HG02884 (cell line): ENCODE data around the gene PIGS.
A peak's percentile ranks its signal among the peaks of the same experiment; 100 is the strongest.
"Not testable (repeated sequence)": the region's sequence is repeated elsewhere in the genome, so short reads cannot be mapped to it uniquely, and the experiment has no call there.

Experiments used
- ATAC-seq: cut with Tn5 transposase; IDR thresholded peaks from one replicate; pipeline ENCODE4 v1.9.1; 2021; ENCODE audit warnings: mild to moderate bottlenecking, moderate library complexity; ENCODE audit not compliant: unreplicated experiment

PIGS gene

DNA sequence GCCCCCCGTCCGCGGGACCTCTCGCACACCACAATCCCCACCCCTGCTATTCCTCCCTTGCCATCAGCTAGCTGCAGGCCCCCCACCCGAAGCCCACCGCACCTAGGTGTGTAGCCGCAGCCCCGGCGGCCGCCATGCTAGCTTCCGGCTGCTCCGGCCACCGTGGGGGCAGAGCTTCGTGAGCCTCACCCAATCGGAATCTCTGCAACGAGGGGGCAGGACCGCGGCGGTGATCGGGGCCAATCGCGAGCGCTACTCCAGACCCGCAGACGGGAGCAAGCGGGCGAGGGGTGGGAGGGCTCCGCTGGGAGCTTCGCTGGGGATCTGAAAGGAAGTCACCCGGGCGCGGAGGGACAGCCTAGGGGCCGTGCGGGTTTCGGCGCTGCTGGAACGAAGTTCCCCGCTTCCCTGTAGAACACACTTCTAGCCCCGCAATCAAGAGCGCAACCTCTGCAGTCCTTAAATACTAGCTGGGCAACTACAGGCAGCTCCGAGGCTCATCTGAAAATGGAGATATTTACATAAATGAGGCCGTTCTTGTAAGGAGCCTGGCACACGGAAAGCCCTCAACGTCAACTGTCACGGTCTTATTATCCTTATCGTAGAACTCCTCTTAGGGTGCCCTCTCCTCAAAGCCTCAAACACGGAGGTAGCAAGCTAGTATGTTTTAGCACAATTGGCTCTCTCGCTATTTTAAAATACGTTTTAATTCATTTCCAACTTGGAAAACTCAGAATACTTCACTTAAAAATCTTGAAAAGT is at the start of gene PIGS:
Gene PIGS (minus strand): TSS at position 164 of the 762 bp plus-strand sequence. CDS start 28 bp downstream, at position 136.
- ATAC-seq = peak; percentile 70

DNA sequence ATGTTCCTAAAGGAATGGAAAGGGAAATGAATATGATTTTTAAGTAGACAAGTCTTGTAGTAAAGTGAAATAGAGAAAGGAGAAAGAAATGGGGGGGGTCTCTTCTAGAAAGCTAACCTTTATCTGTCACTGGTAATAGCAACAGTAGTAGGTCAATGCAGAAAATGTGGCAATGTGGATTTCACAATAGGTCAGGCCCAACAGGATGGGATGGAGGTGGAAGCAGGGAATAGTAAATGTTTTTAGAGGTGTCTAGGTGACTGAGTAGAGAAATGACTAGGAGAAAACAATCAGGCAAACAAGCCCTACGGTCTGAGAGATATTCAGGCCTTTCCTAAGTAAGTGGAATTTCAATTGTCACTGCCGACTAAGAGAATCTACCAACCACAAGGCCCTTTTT is 48.7 kb upstream of the PIGS start:
- ATAC-seq = no peak

GRCh38 chr17:28618464-28618863 is 47.1 kb upstream of the PIGS start:
- no peak for ATAC-seq

- no peak for ATAC-seq
Measured at GRCh38 chr17:28616281-28616680, 45.0 kb upstream of the PIGS start.

- no peak for ATAC-seq
Measured at GRCh38 chr17:28615260-28615940, 44.1 kb upstream of the PIGS start.

DNA sequence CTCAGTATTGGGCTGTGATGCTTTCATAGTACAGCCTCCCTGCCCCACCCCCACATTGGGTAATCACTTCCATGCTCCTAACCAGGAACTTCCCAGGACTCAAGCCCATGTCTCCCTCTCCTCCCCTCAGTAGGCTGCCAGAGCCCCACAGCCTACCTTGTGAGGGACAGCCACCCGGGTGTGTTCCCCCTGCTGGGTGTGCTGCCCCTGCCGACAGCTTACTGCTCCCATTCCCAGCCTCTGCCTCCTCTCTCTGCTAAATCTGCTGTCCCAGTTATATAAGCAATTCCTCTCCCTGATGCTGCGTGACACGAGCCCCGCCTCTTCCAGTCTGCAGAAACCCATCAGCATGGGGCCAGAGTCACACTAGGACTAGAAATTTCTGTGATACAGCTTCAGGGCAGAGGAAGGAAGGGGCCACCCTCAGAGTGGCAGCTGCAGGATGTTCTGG is 42.6 kb upstream of the PIGS start, which contains the start of gene RSKR:
Gene RSKR (minus strand): TSS at position 255 of the 451 bp plus-strand sequence. CDS start 24 bp downstream, at position 231.
- ATAC-seq = no peak

- no peak for ATAC-seq
Measured at GRCh38 chr17:28612936-28613872, 41.9 kb upstream of the PIGS start.

GRCh38 chr17:28612531-28612930 is 41.2 kb upstream of the PIGS start:
- no peak for ATAC-seq

DNA sequence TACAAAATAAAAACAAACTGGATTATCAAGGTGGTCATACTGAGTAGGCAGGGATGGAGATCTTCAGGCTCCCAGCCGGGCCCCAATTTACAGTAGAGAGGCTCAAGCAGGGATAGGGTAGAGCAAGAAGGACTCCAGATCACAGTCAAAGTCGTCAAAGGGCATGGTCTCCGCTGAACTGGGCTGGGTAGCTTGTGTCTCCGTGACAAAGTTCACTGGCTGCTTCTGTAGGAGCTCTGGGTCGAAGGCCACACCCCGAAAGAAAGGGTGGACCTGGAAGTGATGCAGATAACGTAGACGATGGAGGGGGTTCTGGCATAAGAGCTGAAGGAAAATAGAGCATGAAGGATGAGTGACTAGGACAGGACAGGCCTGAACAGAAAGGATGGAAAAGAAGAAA is 39.1 kb upstream of the PIGS start:
- no peak for ATAC-seq

GRCh38 chr17:28604031-28604430 is 32.7 kb upstream of the PIGS start:
- not testable (repeated sequence) for ATAC-seq

- ATAC-seq = peak; percentile 38
Measured at GRCh38 chr17:28599311-28600184, 28.2 kb upstream of the PIGS start.

- ATAC-seq = peak; percentile 82
Measured at GRCh38 chr17:28598799-28599310, 27.5 kb upstream of the PIGS start, which contains the start of gene SPAG5. TSS of gene SPAG5 (minus strand) at chr17:28599025. CDS start at chr17:28598946, 79 bp downstream.

DNA sequence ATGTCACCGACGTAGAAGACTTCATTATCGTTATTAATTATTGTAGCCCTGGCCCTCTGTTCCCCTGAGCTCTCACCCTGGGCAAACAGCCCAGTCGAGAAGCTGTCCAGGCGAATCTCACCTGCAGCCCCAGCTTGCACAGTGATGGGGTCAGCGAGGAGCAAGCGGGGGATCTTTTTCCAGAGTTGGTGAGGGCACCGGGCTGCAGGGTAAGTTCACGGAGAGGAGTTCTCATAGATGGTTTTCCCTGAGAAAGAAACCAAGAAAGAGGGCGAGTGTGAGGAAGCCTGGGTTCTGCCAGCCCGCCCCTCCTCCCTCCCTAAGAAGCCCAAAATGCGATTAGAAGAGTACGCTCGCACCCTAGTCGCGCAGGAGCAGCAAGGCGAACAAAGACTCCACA is 27.1 kb upstream of the PIGS start:
- no peak for ATAC-seq

- no peak for ATAC-seq
Measured at GRCh38 chr17:28597606-28598383, 26.5 kb upstream of the PIGS start.

DNA sequence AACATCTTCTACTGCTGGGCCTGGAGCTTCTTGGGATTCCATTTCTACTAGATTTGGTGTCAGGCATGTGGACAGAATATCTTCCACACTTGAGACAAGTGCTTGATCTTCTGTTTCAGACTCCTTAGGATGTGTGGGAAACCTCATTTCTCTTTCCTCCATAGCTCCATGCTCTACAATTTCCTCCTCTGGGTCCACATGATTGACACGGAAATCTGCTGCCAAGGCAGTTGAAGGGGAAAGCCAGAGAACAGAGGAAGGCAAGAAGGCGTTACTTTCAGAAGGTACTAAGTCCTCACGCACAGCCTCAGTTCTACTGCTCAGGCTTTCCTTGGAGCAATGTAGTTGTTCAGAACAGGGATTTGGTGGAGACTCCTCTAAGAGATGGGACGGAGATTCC is 20.9 kb upstream of the PIGS start:
- no peak for ATAC-seq

GRCh38 chr17:28585851-28586250 is 14.5 kb upstream of the PIGS start:
- no peak for ATAC-seq

GRCh38 chr17:28584434-28584833 is 13.1 kb upstream of the PIGS start:
- no peak for ATAC-seq

- no peak for ATAC-seq
Measured at GRCh38 chr17:28582513-28582912, 11.2 kb upstream of the PIGS start.

GRCh38 chr17:28580959-28581358 is 9.6 kb upstream of the PIGS start:
- ATAC-seq = no peak
